ENCODE measurements around the gene EPHB6. TPM values are rescaled to one million over a fixed set of nuclear protein-coding genes. Genes with fewer than 3 reads are reported as not detected.
A peak's percentile ranks its signal among the peaks of the same experiment; 100 is the strongest.

The EPHB6 gene
- total RNA-seq, 1 donor from 2014 or later: 16.7 TPM

GRCh38 chr7:142876991-142877910, 22.4 kb downstream of the EPHB6 start:
- no peak for DNase-seq (ENCODE audit: low spot score)

DNA sequence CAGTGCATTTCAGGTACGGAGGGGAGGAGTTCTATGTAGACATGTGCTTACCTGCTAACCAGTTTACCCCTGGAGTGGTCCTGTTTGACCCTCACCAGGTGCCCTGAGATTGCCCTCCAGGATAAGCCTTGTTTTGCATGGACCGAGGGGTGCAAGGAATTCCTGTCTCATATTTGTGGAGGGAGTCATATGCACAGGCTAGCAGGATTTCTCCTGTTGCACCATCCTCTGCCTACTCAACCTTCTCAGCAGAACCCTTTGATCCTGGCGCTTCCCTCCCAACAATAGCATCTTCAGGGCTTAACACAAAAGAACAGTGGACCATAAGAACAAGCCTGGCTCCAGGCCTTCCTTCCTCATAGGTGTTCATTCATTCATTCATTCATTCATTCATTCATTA, 23.4 kb downstream of the EPHB6 start:
- no peak for DNase-seq (ENCODE audit: low spot score)

GRCh38 chr7:142879060-142879459, 24.2 kb downstream of the EPHB6 start:
- no peak for DNase-seq (ENCODE audit: low spot score)

- peak; percentile 45 for DNase-seq (ENCODE audit: low spot score)
These were observed 26.1 kb downstream of the EPHB6 start for GRCh38 chr7:142880876-142881505.

GRCh38 chr7:142881586-142882337, 26.9 kb downstream of the EPHB6 start:
- peak; percentile 58 for DNase-seq (ENCODE audit: low spot score)

GRCh38 chr7:142882338-142882678, 27.4 kb downstream of the EPHB6 start:
- no peak for DNase-seq (ENCODE audit: low spot score)

DNA sequence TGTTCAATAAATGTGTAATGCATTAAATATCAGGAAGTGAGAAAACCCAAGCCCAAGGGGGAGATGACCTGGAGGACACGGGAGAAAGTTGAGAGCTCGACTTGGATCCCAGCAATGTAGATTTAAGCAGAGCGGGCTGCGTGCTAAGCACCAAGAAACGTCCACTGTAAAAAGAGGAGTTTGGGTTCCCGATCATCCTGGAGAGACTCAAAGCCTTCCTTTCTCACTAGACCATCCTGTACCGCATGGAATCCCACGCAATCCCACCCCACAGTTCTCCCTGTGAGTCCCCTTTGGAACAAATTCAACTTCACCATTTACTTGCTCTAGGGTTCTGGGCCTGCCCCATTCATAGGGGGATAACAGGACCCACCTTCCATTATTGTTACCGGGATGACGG, 28.3 kb downstream of the EPHB6 start:
- no peak for DNase-seq (ENCODE audit: low spot score)

- no peak for DNase-seq (ENCODE audit: low spot score)
These were observed 28.9 kb downstream of the EPHB6 start for GRCh38 chr7:142883571-142884285.

DNA sequence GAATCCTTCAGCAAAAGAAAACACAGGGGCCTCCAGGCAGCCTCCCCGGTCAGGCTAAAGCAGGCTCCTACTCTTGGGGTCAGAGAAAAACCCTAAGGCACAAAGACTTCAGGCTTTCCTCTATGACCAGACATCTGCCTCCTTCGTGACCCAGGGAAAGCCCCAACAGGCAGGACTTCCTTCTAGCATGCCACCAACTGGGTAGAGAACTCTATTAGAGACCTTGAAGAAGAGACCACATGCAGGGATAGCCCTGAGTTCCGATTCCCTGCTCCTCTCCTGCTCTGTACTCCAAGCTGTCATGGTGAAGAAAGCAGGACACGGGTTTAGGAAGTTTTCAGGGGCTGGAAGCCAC, 29.4 kb downstream of the EPHB6 start:
- no peak for DNase-seq (ENCODE audit: low spot score)

DNA sequence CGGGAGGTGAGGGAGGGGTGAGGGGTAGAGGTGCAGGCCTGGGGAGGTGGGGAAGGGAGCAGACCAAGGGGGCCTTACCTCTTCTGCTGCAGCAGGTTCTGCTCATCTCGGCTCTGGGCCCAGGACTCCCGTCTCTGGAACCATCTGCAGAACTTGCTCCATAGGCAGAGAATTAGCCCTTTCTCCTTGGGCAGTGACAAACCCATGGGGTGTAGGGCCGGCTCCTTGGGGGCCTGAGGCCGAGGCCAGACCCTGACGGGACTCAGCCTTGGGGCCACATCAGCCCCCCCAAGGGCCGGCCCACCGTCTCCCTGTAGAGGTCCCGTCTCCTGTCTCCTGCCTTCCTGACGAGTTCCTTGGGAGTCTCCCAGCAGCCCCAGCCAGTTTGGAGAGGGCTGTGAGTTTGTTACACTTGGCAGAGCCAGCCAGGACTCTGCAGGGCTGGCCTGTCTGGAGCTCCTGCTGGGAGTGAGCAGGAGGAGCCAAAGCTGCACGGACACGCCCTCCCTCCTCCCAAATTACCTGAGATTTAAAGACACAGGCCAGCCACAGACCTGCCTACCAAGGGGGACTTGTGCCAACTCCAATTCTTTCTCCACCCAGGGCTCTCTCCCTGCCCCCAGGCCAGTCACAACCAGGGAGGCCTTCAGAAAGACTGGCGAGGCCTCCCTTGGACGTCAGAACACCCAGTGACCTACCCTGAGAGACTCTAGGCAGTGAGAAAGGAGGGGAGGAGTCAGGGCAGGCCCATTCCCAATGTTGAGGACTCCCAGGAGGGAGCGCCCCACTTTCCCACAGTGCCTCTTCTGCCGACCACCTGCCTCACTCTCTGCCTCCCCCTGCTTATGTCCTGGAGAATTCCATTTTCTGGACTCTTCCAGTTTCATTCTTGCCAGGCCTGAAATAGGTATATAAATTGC, 30.7 kb downstream of the EPHB6 start, which contains the start of gene TRPV6:
TSS of gene TRPV6 (minus strand) at position 435 of the 920 bp plus-strand sequence.
- DNase-seq (ENCODE audit: low spot score): peak; percentile 70

DNA sequence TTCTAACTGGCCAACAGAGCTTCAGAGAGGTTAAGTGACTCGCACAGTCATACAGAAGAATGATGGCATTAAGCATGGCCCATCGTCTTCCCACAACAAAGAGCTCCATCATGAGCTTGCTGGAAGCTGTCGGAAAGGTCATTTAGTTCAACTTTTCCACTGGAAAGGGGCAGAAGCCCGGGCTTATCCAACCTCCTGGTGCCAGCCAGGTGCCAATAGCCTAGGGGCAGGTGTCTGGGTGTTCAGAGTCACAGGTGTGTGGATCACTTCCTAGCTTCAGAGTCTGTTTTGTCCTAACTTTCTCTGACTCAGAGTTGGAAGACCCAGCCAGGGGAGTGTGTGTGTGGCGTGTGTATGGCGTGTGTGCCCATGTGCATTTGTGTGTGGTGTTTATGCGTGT, 32.0 kb downstream of the EPHB6 start:
- DNase-seq (ENCODE audit: low spot score): no peak

- no peak for DNase-seq (ENCODE audit: low spot score)
These were observed 32.6 kb downstream of the EPHB6 start for GRCh38 chr7:142887282-142888015.

DNA sequence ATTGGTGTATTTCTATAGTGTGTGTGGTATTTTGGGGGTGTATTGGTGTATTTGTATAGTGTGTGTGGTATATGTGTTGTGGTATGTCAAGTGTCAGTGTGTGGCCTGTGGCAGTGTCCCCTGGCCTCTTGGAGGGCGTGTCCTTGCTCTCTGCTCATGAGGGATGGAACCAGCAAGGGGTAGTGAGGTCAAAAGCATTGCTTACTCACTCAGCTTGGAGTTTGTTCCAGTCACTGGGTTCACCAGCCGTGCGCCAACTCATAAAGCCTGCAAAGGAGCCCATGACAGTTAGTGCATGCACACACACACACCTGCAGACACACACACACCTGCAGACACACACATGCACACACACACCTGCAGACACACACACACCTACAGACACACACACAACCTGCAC, 34.9 kb downstream of the EPHB6 start:
- peak; percentile 41 for DNase-seq (ENCODE audit: low spot score)

DNA sequence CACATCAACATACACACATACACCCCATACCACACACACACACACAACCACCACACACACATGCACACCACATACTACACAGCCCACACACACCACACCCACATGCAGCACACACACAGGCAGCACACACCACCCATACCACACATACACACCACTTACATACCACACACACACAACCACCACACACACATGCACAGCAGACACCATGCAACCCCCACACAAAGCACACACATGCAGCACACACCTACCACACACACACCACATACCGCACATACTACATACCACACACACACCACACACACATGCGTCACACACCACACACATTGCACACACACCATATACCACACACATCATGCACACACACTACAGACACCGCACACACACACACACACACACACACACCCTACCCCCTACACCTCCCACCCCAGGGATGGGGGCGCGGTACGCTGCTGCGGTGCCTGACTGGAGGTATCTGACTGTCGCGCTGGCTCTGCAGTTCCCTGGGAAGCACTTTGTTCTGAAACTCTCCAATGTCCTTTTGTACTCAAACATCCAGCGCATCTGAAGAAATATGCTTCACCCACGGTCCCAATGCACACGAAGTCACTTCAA, 36.1 kb downstream of the EPHB6 start:
- no peak for DNase-seq (ENCODE audit: low spot score)

GRCh38 chr7:142891490-142892082, 36.7 kb downstream of the EPHB6 start:
- no peak for DNase-seq (ENCODE audit: low spot score)

GRCh38 chr7:142892951-142893350, 38.1 kb downstream of the EPHB6 start:
- DNase-seq (ENCODE audit: low spot score): no peak

DNA sequence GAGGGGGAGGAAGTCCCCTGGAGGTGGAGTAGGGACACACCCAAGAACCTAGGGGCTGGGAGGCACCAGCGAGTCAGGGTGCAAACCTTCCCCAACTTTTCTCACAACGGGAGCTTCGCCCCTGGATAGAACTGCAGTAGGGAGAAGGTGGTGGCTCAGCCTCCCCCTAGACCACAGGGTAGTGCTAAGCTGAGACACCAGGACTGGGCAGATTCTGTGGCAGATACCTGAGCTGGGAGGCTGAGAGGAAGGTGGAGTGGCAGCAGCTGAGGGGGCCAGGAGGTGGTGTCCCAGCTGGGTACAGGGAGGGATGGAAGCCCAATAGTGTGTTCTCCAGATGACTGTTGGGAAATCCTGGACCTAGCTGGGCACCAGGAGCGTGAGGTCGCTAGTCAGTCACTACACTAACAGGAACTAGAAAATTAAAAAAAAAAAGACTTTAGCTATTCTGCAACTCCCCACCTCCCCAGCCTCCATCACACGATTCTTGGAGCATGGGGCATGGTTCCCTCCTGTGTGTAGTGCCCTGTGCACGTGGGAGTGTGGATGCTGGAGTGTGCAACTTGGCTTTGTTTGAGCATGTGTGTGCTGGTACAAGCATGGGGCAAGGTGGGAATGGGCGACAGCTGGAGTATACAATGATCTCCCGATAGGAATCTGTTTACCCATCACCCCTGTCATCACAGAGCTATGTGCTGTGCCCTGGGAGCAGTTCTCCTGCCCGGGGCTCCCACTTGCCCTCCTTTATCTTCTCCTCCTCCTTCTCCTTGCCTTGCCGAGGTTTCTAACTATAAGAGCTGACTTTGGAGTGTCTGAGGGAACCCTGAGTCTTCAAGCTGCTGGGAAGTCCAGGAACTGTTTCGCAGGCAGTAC, 39.5 kb downstream of the EPHB6 start:
- no peak for DNase-seq (ENCODE audit: low spot score)

GRCh38 chr7:142894985-142895593, 40.2 kb downstream of the EPHB6 start:
- DNase-seq (ENCODE audit: low spot score): no peak

Measured in mucosa of gallbladder (tissue), 1 donor.